ENCODE measurements around the gene RBMX. TPM values are rescaled to one million over a fixed set of nuclear protein-coding genes. Genes with fewer than 3 reads are reported as not detected.
A peak's percentile ranks its signal among the peaks of the same experiment; 100 is the strongest.

The RBMX gene
- total and polyA plus RNA-seq, 2 experiments from 2014 or later, result 337 to 601 TPM

GRCh38 chrX:136868283-136869055 lies 12.1 kb downstream of the RBMX start (continued):
- TF ChIP-seq ZNF462 (CRISPR knock-in tag; IDR thresholded peaks at IDR 0.05) (no peak), ZNF114 (CRISPR knock-in tag; IDR thresholded peaks at IDR 0.05) (no peak)

- H3K27ac ChIP-seq (ENCODE audit: low read depth), result peak overlapping the region; percentile 39; the same call in 1 of the 2 replicates
- no peak for DNase-seq (ENCODE audit: low spot score)
- Mint-ChIP-seq H3K36me3 (ENCODE audit: low read depth) (peaks cover 79% of the 10 kb centered on the region), H3K4me1 (peaks cover 8% of the 10 kb centered on the region; the same call in 2 of the 3 replicates), H3K4me3 (no peak overlapping the region), H3K27me3 (ENCODE audit: insufficient read depth, low read depth, poor library complexity) (peaks cover 3% of the 10 kb centered on the region), H3K9me3 (no peaks in the 10 kb centered on the region), H3K27ac (no peak overlapping the region)
- peaks cover 11% of the 10 kb centered on the region for H3K79me2 ChIP-seq (replicated peaks; ENCODE audit: insufficient read depth)
- peaks cover 12% of the 10 kb centered on the region; the same call in 1 of the 2 replicates for H3F3A ChIP-seq (replicated peaks; ENCODE audit: low read depth)
- no peak overlapping the region for H2AFZ ChIP-seq
- peaks cover 28% of the 10 kb centered on the region for H3K36me3 ChIP-seq (ENCODE audit: insufficient read depth)
- no peak for ATAC-seq
- no peak overlapping the region for H3K4me3 ChIP-seq
- H4K20me1 ChIP-seq (replicated peaks; ENCODE audit: insufficient read depth), result peaks cover 5% of the 10 kb centered on the region
- no peak overlapping the region for H3K4me2 ChIP-seq
- no peaks in the 10 kb centered on the region for H3K27me3 ChIP-seq (ENCODE audit: insufficient read depth)
- no peaks in the 10 kb centered on the region for H3K9me2 ChIP-seq (ENCODE audit: insufficient read depth)
- H3K4me1 ChIP-seq (ENCODE audit: insufficient read depth), result no peaks in the 10 kb centered on the region
- TF ChIP-seq ZNF462 (CRISPR knock-in tag; IDR thresholded peaks at IDR 0.05) (no peak), JUNB (IDR thresholded peaks at IDR 0.05; ENCODE audit: unreplicated experiment) (no peak), STAT1 (IDR thresholded peaks at IDR 0.05; ENCODE audit: unreplicated experiment) (no peak), ZNF114 (CRISPR knock-in tag; IDR thresholded peaks at IDR 0.05) (no peak), POLR2AphosphoS5 (IDR thresholded peaks at IDR 0.05; ENCODE audit: low read depth) (no peak), ZNF331 (CRISPR knock-in tag; IDR thresholded peaks at IDR 0.05; ENCODE audit: low read depth) (no peak), EZH2 (IDR thresholded peaks at IDR 0.05; ENCODE audit: low read depth, unreplicated experiment) (no peak), NANOG (IDR thresholded peaks at IDR 0.05; ENCODE audit: borderline replicate concordance) (no peak)
Observed at GRCh38 chrX:136867518-136867917, 13.0 kb downstream of the RBMX start.
